NCI-H460 (cell line): ENCODE results near the gene EME2. TPM values are rescaled to one million over a fixed set of nuclear protein-coding genes. Genes with fewer than 3 reads are reported as not detected.
"Not testable (repeated sequence)": the region's sequence is repeated elsewhere in the genome, so short reads cannot be mapped to it uniquely, and the experiment has no call there.

Experiments used
- DNase-seq: peaks from one replicate; pipeline ENCODE4 v3.0.0-alpha.2; 2016; ENCODE audit warnings: low read depth; ENCODE audit errors: extremely low read depth
- total RNA-seq: library from RNA; depleted of rRNA; stranded (reverse); fragments of >200 nt; shearing (Covaris generic); gene quantifications from 2 replicates; pipeline ENCODE4 v1.2.3, GENCODE V29; 2014

Gene EME2
- total RNA-seq, 1 experiment from 2014 or later = 6.9 TPM

GRCh38 chr16:1789643-1790045 lies 17.0 kb downstream of the EME2 start:
- DNase-seq = no peak

- no peak for DNase-seq
Measured at GRCh38 chr16:1790261-1790610, 17.6 kb downstream of the EME2 start.

GRCh38 chr16:1790611-1791255 lies 18.1 kb downstream of the EME2 start:
- DNase-seq = no peak

- no peak for DNase-seq
Measured at GRCh38 chr16:1791256-1791942, 18.8 kb downstream of the EME2 start.

GRCh38 chr16:1791943-1792812 lies 19.6 kb downstream of the EME2 start:
- DNase-seq = no peak

- no peak for DNase-seq
Measured at GRCh38 chr16:1792836-1793577, 20.4 kb downstream of the EME2 start.

GRCh38 chr16:1793578-1794220 lies 21.1 kb downstream of the EME2 start, which contains the start of gene IGFALS:
Gene IGFALS, minus strand, starts transcription at chr16:1793705. Its CDS starts 53 bp downstream, at chr16:1793652.
- DNase-seq = no peak

- no peak for DNase-seq
Measured at GRCh38 chr16:1794221-1794871, 21.7 kb downstream of the EME2 start.

- DNase-seq = no peak
Measured at GRCh38 chr16:1794908-1795666, 22.5 kb downstream of the EME2 start.

GRCh38 chr16:1799263-1799662 lies 26.7 kb downstream of the EME2 start:
- not testable (repeated sequence) for DNase-seq

GRCh38 chr16:1800701-1801100 lies 28.1 kb downstream of the EME2 start:
- no peak for DNase-seq

- no peak for DNase-seq
Measured at GRCh38 chr16:1807626-1808025, 35.0 kb downstream of the EME2 start.

GRCh38 chr16:1808691-1809090 lies 36.1 kb downstream of the EME2 start:
- DNase-seq = no peak

GRCh38 chr16:1809281-1809801 lies 36.7 kb downstream of the EME2 start:
- DNase-seq = no peak

GRCh38 chr16:1810106-1810505 lies 37.5 kb downstream of the EME2 start:
- DNase-seq = no peak

GRCh38 chr16:1810536-1810935 lies 37.9 kb downstream of the EME2 start:
- no peak for DNase-seq

- peak; percentile 57 for DNase-seq
Measured at GRCh38 chr16:1812732-1813163, 40.1 kb downstream of the EME2 start.

GRCh38 chr16:1815461-1815860 lies 42.9 kb downstream of the EME2 start:
- no peak for DNase-seq
